H1 (cell line): ENCODE measurements around the gene VPS54. TPM values are rescaled to one million over a fixed set of nuclear protein-coding genes. Genes with fewer than 3 reads are reported as not detected.
"Not testable (repeated sequence)": the region's sequence is repeated elsewhere in the genome, so short reads cannot be mapped to it uniquely, and the experiment has no call there.

ENCODE experiments used
- CTCF ChIA-PET: fragments of 300-600 bp; sonication (Branson Sonifier 250); formaldehyde crosslinking; loops from one replicate; lab custom pipeline; 2021; ENCODE audit not compliant: partially characterized antibody; lab: Charles Lee
- POLR2A ChIA-PET: fragments of 300-600 bp; sonication (Branson Sonifier 250); formaldehyde crosslinking; loops from one replicate; lab custom pipeline; 2021; ENCODE audit warnings: inconsistent platforms; ENCODE audit not compliant: partially characterized antibody; lab: Charles Lee
- DNase-seq, 2 experiments: peaks; one replicate each; pipeline versions ENCODE4 v3.0.0 to v3.0.0-alpha.2; 2010 to 2022; ENCODE audit warnings: low spot score in 2 of 2, low read depth in 1 of 2, mixed read lengths in 1 of 2
- FAIRE-seq: peaks from 2 replicates; lab custom pipeline; 2011; peaks lifted over from hg19 to GRCh38; lab: Jason Lieb, UNC
- H2AFZ ChIP-seq: 2 replicates; pipeline ENCODE4 v1.8.1; 2012; ENCODE audit warnings: low read length, inconsistent platforms
- H2AK5ac ChIP-seq: 2 replicates; pipeline ENCODE4 v1.6.1; 2013; ENCODE audit warnings: low read depth, low read length
- H2BK120ac ChIP-seq: replicated peaks from 2 replicates; pipeline ENCODE3; 2013; ENCODE audit warnings: low read depth, low read length, inconsistent platforms
- H2BK12ac ChIP-seq: 2 replicates; pipeline ENCODE4 v1.6.1; 2013; ENCODE audit warnings: low read depth, low read length
- H2BK15ac ChIP-seq: 2 replicates; pipeline ENCODE4 v1.6.1; 2013; ENCODE audit warnings: low read length
- H2BK20ac ChIP-seq: 2 replicates; pipeline ENCODE4 v1.6.1; 2013; ENCODE audit warnings: low read length
- H2BK5ac ChIP-seq: 2 replicates; pipeline ENCODE4 v1.6.1; 2013; ENCODE audit warnings: low read depth, low read length
- H3K14ac ChIP-seq: 2 replicates; pipeline ENCODE4 v1.6.1; 2013; ENCODE audit warnings: inconsistent platforms; ENCODE audit not compliant: insufficient read length
- H3K18ac ChIP-seq: 2 replicates; pipeline ENCODE4 v1.6.1; 2013; ENCODE audit warnings: low read length; ENCODE audit errors: extremely low read depth
- H3K23ac ChIP-seq: 2 replicates; pipeline ENCODE4 v1.6.1; 2013; ENCODE audit warnings: inconsistent platforms; ENCODE audit not compliant: insufficient read length
- H3K23me2 ChIP-seq: 2 replicates; pipeline ENCODE4 v1.6.1; 2013; ENCODE audit warnings: low read depth, low read length
- H3K27ac ChIP-seq: 2 replicates; pipeline ENCODE4 v1.6.1; 2011; ENCODE audit warnings: low read depth, low read length, inconsistent platforms
- H3K27me3 ChIP-seq, 4 experiments: replicated peaks in 1 of 4; 1 replicate in 1 of 4; 2 replicates in 3 of 4; pipeline versions ENCODE4 v1.6.1 to v1.8.1; 2011 to 2013; ENCODE audit warnings: low read length in 3 of 4, mild to moderate bottlenecking in 3 of 4, inconsistent platforms in 2 of 4, mixed read lengths in 2 of 4, moderate library complexity in 1 of 4; ENCODE audit not compliant: control insufficient read depth in 3 of 4, insufficient read depth in 3 of 4; ENCODE audit errors: extremely low read depth in 1 of 4
- H3K36me3 ChIP-seq, 4 experiments: 2 replicates each; pipeline versions ENCODE4 v1.6.1 to v1.8.1; 2011 to 2013; ENCODE audit warnings: mild to moderate bottlenecking in 4 of 4, low read length in 3 of 4, moderate library complexity in 2 of 4, control low read depth in 1 of 4, inconsistent platforms in 1 of 4; ENCODE audit not compliant: insufficient read depth in 4 of 4, control insufficient read depth in 2 of 4
- H3K4ac ChIP-seq: replicated peaks from 2 replicates; pipeline ENCODE3; 2013; ENCODE audit warnings: low read length, low read depth, mixed read lengths, inconsistent platforms; ENCODE audit not compliant: insufficient read length
- H3K4me1 ChIP-seq, 4 experiments: replicated peaks in 1 of 4; 1 replicate in 1 of 4; 2 replicates in 3 of 4; pipeline versions ENCODE4 v1.6.1 to v1.8.1; 2011 to 2013; ENCODE audit warnings: low read length in 3 of 4, inconsistent platforms in 2 of 4, mixed read lengths in 1 of 4; ENCODE audit not compliant: insufficient read depth in 4 of 4, control insufficient read depth in 3 of 4
- H3K4me2 ChIP-seq, 2 experiments: 2 replicates each; pipeline versions ENCODE4 v1.6.1 to v1.8.1; 2011 to 2013; ENCODE audit warnings: low read depth in 2 of 2, low read length in 2 of 2, control low read depth in 1 of 2, inconsistent platforms in 1 of 2, mild to moderate bottlenecking in 1 of 2; ENCODE audit not compliant: insufficient read depth in 1 of 2
- H3K4me3 ChIP-seq, 4 experiments: fragments of 200-600, 300-600 bp in 1 of 4; sonication (generic), shearing (Covaris generic), sonication (Bioruptor Twin) in 1 of 4; 2 replicates each; pipeline versions ENCODE4 v1.5.1 to v1.8.1; 2011 to 2016; ENCODE audit warnings: low read length in 4 of 4, low read depth in 3 of 4, control low read depth in 2 of 4, inconsistent platforms in 2 of 4, mild to moderate bottlenecking in 2 of 4, mixed read lengths in 1 of 4, moderate library complexity in 1 of 4; ENCODE audit not compliant: insufficient read depth in 2 of 4; ENCODE audit errors: extremely low read depth in 1 of 4
- H3K56ac ChIP-seq: replicated peaks from 2 replicates; pipeline ENCODE3; 2013; ENCODE audit warnings: low read depth, mild to moderate bottlenecking, mixed read lengths, low read length, inconsistent platforms; ENCODE audit not compliant: insufficient read length
- H3K79me1 ChIP-seq: 2 replicates; pipeline ENCODE4 v1.6.1; 2013; ENCODE audit warnings: low read depth, low read length, control low read depth
- H3K79me2 ChIP-seq, 2 experiments: 2 replicates each; pipeline versions ENCODE4 v1.6.1 to v1.8.1; 2012 to 2013; ENCODE audit warnings: low read length in 2 of 2, mild to moderate bottlenecking in 2 of 2, inconsistent platforms in 1 of 2; ENCODE audit not compliant: insufficient read depth in 2 of 2, control insufficient read depth in 1 of 2
- H3K9ac ChIP-seq, 4 experiments: replicated peaks in 1 of 4; 1 replicate in 1 of 4; 2 replicates in 3 of 4; pipeline versions ENCODE4 v1.6.1 to v1.8.1; 2011 to 2013; ENCODE audit warnings: low read depth in 3 of 4, low read length in 3 of 4, control low read depth in 2 of 4, mild to moderate bottlenecking in 2 of 4, moderate library complexity in 2 of 4, inconsistent platforms in 1 of 4; ENCODE audit errors: extremely low read depth in 1 of 4
- H3K9me3 ChIP-seq, 2 experiments: 2 replicates each; pipeline versions ENCODE4 v1.6.1 to v1.8.1; 2012 to 2013; ENCODE audit warnings: mild to moderate bottlenecking in 2 of 2, moderate library complexity in 2 of 2, control low read depth in 1 of 2, inconsistent platforms in 1 of 2, low read depth in 1 of 2, low read length in 1 of 2, mixed read lengths in 1 of 2; ENCODE audit not compliant: insufficient read depth in 2 of 2
- H4K20me1 ChIP-seq, 2 experiments: replicated peaks in 1 of 2; 2 replicates each; pipeline versions ENCODE3 to v1.8.1; 2011 to 2013; ENCODE audit warnings: inconsistent platforms in 2 of 2, low read length in 2 of 2, mild to moderate bottlenecking in 1 of 2; ENCODE audit not compliant: insufficient read depth in 2 of 2, control insufficient read depth in 1 of 2
- H4K5ac ChIP-seq: 2 replicates; pipeline ENCODE4 v1.6.1; 2013; ENCODE audit warnings: low read length, low read depth, mixed read lengths, inconsistent platforms; ENCODE audit not compliant: insufficient read length
- H4K8ac ChIP-seq: 2 replicates; pipeline ENCODE4 v1.8.0; 2013; ENCODE audit warnings: mild to moderate bottlenecking, moderate library complexity, low read length, inconsistent platforms; ENCODE audit not compliant: insufficient read depth; ENCODE audit errors: extremely low read depth
- H4K91ac ChIP-seq: replicated peaks from 2 replicates; pipeline ENCODE3; 2013; ENCODE audit warnings: low read length, mixed read lengths, inconsistent platforms; ENCODE audit not compliant: insufficient read length
- EP300 ChIP-seq, 2 experiments: IDR thresholded peaks; 1 replicate in 1 of 2; 2 replicates in 1 of 2; pipeline ENCODE4 v1.6.1; 2011 to 2012; ENCODE audit warnings: low read depth in 2 of 2, low read length in 2 of 2, mild to moderate bottlenecking in 2 of 2, borderline replicate concordance in 1 of 2, inconsistent platforms in 1 of 2, moderate library complexity in 1 of 2
- WGBS, 2 experiments: shearing (Covaris generic) in 1 of 2; methylation state at CpG; one replicate each; pipeline versions ENCODE4 v1.1.6 to v1.1.7; 2013 to 2015; ENCODE audit warnings: low lambda C conversion rate in 2 of 2, mixed read lengths in 2 of 2, inconsistent platforms in 1 of 2, low coverage in 1 of 2, missing lambda C conversion rate in 1 of 2; ENCODE audit not compliant: insufficient replicate concordance in 2 of 2, insufficient coverage in 1 of 2, insufficient read length in 1 of 2; ENCODE audit errors: extremely low coverage in 1 of 2, missing lambda C conversion rate in 1 of 2; 5-methylcytosine and 5-hydroxymethylcytosine counted together
- polyA plus RNA-seq, 7 experiments: library from polyadenylated mRNA; depleted of rRNA in 3 of 7; stranded (reverse) in 5 of 7; unstranded in 2 of 7; fragments of >200 nt in 5 of 7; fragments of 200-250 nt in 2 of 7; gene quantifications; 1 replicate in 5 of 7; 2 replicates in 1 of 7; 4 replicates in 1 of 7; pipeline versions ENCODE4 v1.2.1 to v1.2.3, GENCODE V29; 2011 to 2013; ENCODE audit warnings: missing spikeins in 2 of 7, mixed read lengths in 2 of 7
- total RNA-seq: library from RNA; stranded (reverse); fragmentation: NEBNext Ultra II Directional; extraction: Animal tissue kit (Norgen Biotek cat#: 25700); gene quantifications from 2 replicates; pipeline ENCODE4 v1.2.1, GENCODE V29; 2021

The VPS54 gene
- total and polyA plus RNA-seq, 2 of the 8 experiments (the other 6 are each of a cell fraction or from before 2014, with no cell fraction given), result 3.6 to 13.2 TPM

DNA sequence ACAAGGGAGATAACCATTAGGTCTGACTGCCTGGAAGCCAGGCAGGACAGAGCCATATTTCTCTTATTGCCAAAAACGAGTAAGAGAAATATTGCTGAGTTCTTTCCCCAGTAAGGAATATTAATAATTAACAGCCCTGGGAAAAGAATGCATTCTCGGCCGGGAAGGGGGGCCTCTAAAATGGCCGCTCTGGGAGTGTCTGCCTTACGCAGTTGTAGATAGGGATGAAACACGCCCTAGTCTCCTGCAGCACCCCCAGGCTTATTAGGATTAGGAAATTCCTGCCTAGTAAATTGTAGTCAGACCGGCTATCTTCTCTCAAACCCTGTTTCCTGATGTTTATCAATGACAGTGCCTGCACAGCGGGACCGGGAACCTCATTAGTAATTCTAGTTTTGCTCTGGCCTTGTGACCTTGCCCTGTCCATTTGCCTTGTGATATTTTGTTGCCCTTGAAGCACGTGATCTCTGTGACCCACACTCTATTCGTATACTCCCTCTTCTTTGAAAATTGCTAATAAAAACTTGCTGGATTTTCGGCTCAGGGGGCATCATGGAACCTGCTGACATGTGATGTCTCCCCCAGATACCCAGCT lies 30.3 kb downstream of the VPS54 start:
- H3K23me2 ChIP-seq, H2BK120ac ChIP-seq, FAIRE-seq, H4K91ac ChIP-seq, H2AFZ ChIP-seq, H2BK12ac ChIP-seq, H3K23ac ChIP-seq, H3K27me3 ChIP-seq, DNase-seq, H3K4me2 ChIP-seq, H3K14ac ChIP-seq, POLR2A ChIA-PET, H3K9ac ChIP-seq, H2BK15ac ChIP-seq, H3K79me1 ChIP-seq, H3K27ac ChIP-seq, H3K36me3 ChIP-seq, H3K4me3 ChIP-seq, CTCF ChIA-PET, H4K8ac ChIP-seq, H3K4ac ChIP-seq, H3K56ac ChIP-seq, H2BK5ac ChIP-seq, H4K5ac ChIP-seq, H3K79me2 ChIP-seq, H4K20me1 ChIP-seq, H3K18ac ChIP-seq, H2AK5ac ChIP-seq, H3K4me1 ChIP-seq, H2BK20ac ChIP-seq: not testable (repeated sequence)
- peak in 1 of 2 experiments; percentile 66; a peak in 1 of 3 replicates for TF ChIP-seq EP300 (IDR thresholded peaks at IDR 0.05; ENCODE audit: borderline replicate concordance in 1 of 2, low read depth in 2 of 2, low read length in 2 of 2)
- WGBS, 2 experiments, result 96% methylated on average over 12 of the region's 12 CpGs; no CpG with 5 or more reads in 1 of the 2 experiments
- peaks cover 0 to 10% of the 10 kb centered on the region in 2 experiments; a peak in 2 of 4 replicates for H3K9me3 ChIP-seq
